A549 (cell line): Measurements from ENCODE around the gene MAML1. TPM values are rescaled to one million over a fixed set of nuclear protein-coding genes. Genes with fewer than 3 reads are reported as not detected.

Source experiments
- ATAC-seq, 2 experiments: fragments of 200-7000 bp in 1 of 2; fragments of >200 bp in 1 of 2; cut with Nextera tagmentation in 1 of 2; cut with Tn5 transposase in 1 of 2; 3 replicates each; pipeline versions ENCODE4 v1.8.0 to v1.9.1; 2018 to 2020; ENCODE audit warnings: mild to moderate bottlenecking in 1 of 2, moderate library complexity in 1 of 2
- CTCF ChIA-PET: fragments of 300-600 bp; sonication (Branson Sonifier 250); formaldehyde crosslinking; extraction: SDS; loops from one replicate; lab custom pipeline; 2021; ENCODE audit warnings: antibody characterized with exemption, inconsistent platforms; lab: Yijun Ruan, JAX
- POLR2A ChIA-PET: fragments of 350-600 bp; formaldehyde crosslinking; extraction: SDS; loops from one replicate; lab custom pipeline; 2021; ENCODE audit warnings: antibody characterized with exemption, inconsistent platforms; lab: Yijun Ruan, JAX
- DNase-seq, 2 experiments: peaks; one replicate each; pipeline versions ENCODE4 v3.0.0 to v3.0.0-alpha.2; 2011 to 2016; ENCODE audit warnings: low read depth in 1 of 2, low spot score in 1 of 2
- FAIRE-seq: peaks from 2 replicates; lab custom pipeline; 2011; peaks lifted over from hg19 to GRCh38; lab: Jason Lieb, UNC
- H3K27ac ChIP-seq, 2 experiments: fragments of >200 bp; sonication (Bioruptor Twin); formaldehyde crosslinking; 3 replicates each; pipeline ENCODE4 v1.5.1; 2016 to 2017
- H3K4me1 ChIP-seq: fragments of >200 bp; sonication (Bioruptor Twin); formaldehyde crosslinking; 3 replicates; pipeline ENCODE4 v1.6.1; 2016
- H3K4me2 ChIP-seq: fragments of >200 bp; sonication (Bioruptor Twin); formaldehyde crosslinking; 3 replicates; pipeline ENCODE4 v1.6.1; 2016
- H3K4me3 ChIP-seq: fragments of >200 bp; sonication (Bioruptor Twin); formaldehyde crosslinking; 3 replicates; pipeline ENCODE4 v1.5.1; 2016
- H3K9me3 ChIP-seq: fragments of >200 bp; sonication (Bioruptor Twin); formaldehyde crosslinking; 3 replicates; pipeline ENCODE4 v1.6.1; 2016
- CBX2 ChIP-seq: fragments of 200-600 bp; sonication (generic); IDR thresholded peaks from 2 replicates; pipeline ENCODE4 v1.6.1; 2016; ENCODE audit warnings: low read depth, mild to moderate bottlenecking, borderline replicate concordance
- CBX8 ChIP-seq: fragments of 200-600 bp; sonication (generic); IDR thresholded peaks from 2 replicates; pipeline ENCODE4 v1.6.1; 2016
- CEBPB ChIP-seq, 2 experiments: fragments of >200 bp in 1 of 2; sonication (Bioruptor Twin) in 1 of 2; formaldehyde crosslinking in 1 of 2; IDR thresholded peaks; 2 replicates each; pipeline ENCODE4 v1.6.1; 2012 to 2016
- CHD2 ChIP-seq: fragments of 150-350 bp; IDR thresholded peaks from 2 replicates; pipeline ENCODE4 v1.6.1; 2014; ENCODE audit warnings: low read length; ENCODE audit not compliant: partially characterized antibody
- EHF ChIP-seq: fragments of 250-450 bp; sonication (Bioruptor Pico); IDR thresholded peaks from 2 replicates; pipeline ENCODE4 v1.5.0; 2020; ENCODE audit warnings: mild to moderate bottlenecking
- EHMT2 ChIP-seq: fragments of 200-600 bp; sonication (generic); IDR thresholded peaks from 2 replicates; pipeline ENCODE4 v1.6.1; 2016; ENCODE audit warnings: antibody characterized with exemption, low read depth, mild to moderate bottlenecking, moderate library complexity
- FOSB ChIP-seq: fragments of 250-450 bp; sonication (Bioruptor Pico); IDR thresholded peaks from 2 replicates; pipeline ENCODE4 v1.5.0; 2020; ENCODE audit warnings: mild to moderate bottlenecking, moderate library complexity
- FOSL2 ChIP-seq, 2 experiments: fragments of 450-650 bp in 1 of 2; fragments of >200 bp in 1 of 2; sonication (Bioruptor Twin) in 1 of 2; formaldehyde crosslinking; IDR thresholded peaks; 2 replicates each; pipeline versions ENCODE4 v1.5.0 to v1.6.1; 2016 to 2020; ENCODE audit warnings: mild to moderate bottlenecking in 1 of 2, moderate library complexity in 1 of 2
- GATA3 ChIP-seq: IDR thresholded peaks from 2 replicates; pipeline ENCODE4 v1.6.1; 2012; ENCODE audit warnings: borderline replicate concordance
- HDAC2 ChIP-seq: fragments of 200-600 bp; sonication (generic); IDR thresholded peaks from 2 replicates; pipeline ENCODE4 v1.6.1; 2016
- HOXA7 ChIP-seq: fragments of 250-450 bp; sonication (Bioruptor Pico); IDR thresholded peaks from 2 replicates; pipeline ENCODE4 v1.5.0; 2020; ENCODE audit warnings: mild to moderate bottlenecking, moderate library complexity
- HOXB13 ChIP-seq: fragments of 250-450 bp; sonication (Bioruptor Pico); IDR thresholded peaks from 2 replicates; pipeline ENCODE4 v1.5.0; 2020; ENCODE audit warnings: low read depth, mild to moderate bottlenecking, moderate library complexity
- HOXB5 ChIP-seq: fragments of 250-450 bp; sonication (Bioruptor Pico); IDR thresholded peaks from 2 replicates; pipeline ENCODE4 v1.5.0; 2020; ENCODE audit warnings: mild to moderate bottlenecking, moderate library complexity
- JUN ChIP-seq, 2 experiments: fragments of >200 bp; sonication (Bioruptor Twin); formaldehyde crosslinking; IDR thresholded peaks; 2 replicates in 1 of 2; 3 replicates in 1 of 2; pipeline ENCODE4 v1.6.1; 2016 to 2017
- KDM5A ChIP-seq: fragments of 200-600 bp; sonication (generic); IDR thresholded peaks from 2 replicates; pipeline ENCODE4 v1.6.1; 2016; ENCODE audit warnings: antibody characterized with exemption, mild to moderate bottlenecking
- MAFK ChIP-seq: fragments of 450-650 bp; IDR thresholded peaks from 2 replicates; pipeline ENCODE4 v1.6.1; 2014; ENCODE audit not compliant: partially characterized antibody
- MYC ChIP-seq: IDR thresholded peaks from 2 replicates; pipeline ENCODE4 v1.6.1; 2012; ENCODE audit warnings: mild to moderate bottlenecking, inconsistent platforms, low read length, improper control_type of control experiment, borderline replicate concordance
- PBX3 ChIP-seq: IDR thresholded peaks from 2 replicates; pipeline ENCODE4 v1.6.1; 2012
- PHF8 ChIP-seq: fragments of 200-600 bp; sonication (generic); IDR thresholded peaks from 2 replicates; pipeline ENCODE4 v1.6.1; 2016; ENCODE audit warnings: low read depth, mild to moderate bottlenecking, antibody characterized with exemption, moderate library complexity, borderline replicate concordance
- POLR2AphosphoS2 ChIP-seq: conservative IDR thresholded peaks from 2 replicates; pipeline ENCODE4 v1.6.1; 2012; ENCODE audit warnings: low read length, improper control_type of control experiment, inconsistent platforms
- RFX5 ChIP-seq: fragments of 450-650 bp; IDR thresholded peaks from 2 replicates; pipeline ENCODE4 v1.7.1; 2014; ENCODE audit warnings: antibody characterized with exemption, mild to moderate bottlenecking, moderate library complexity
- SREBF2 ChIP-seq: fragments of 450-650 bp; IDR thresholded peaks from 2 replicates; pipeline ENCODE4 v1.6.1; 2014; ENCODE audit warnings: mild to moderate bottlenecking, moderate library complexity
- ZC3H11A ChIP-seq: fragments of 450-650 bp; IDR thresholded peaks from 2 replicates; pipeline ENCODE4 v1.6.1; 2014; ENCODE audit warnings: antibody characterized with exemption, mild to moderate bottlenecking
- WGBS: methylation state at CpG from one replicate; pipeline ENCODE4 v1.1.6; 2017; ENCODE audit errors: missing lambda C conversion rate; 5-methylcytosine and 5-hydroxymethylcytosine counted together
- polyA plus RNA-seq, 4 experiments: library from polyadenylated mRNA; depleted of rRNA in 3 of 4; stranded (reverse); fragments of >200 nt; fragmentation: RNase III in 1 of 4; extraction: RNeasy Plus Mini Kit Qiagen cat#74134 plus additional on column Dnase treatment in 1 of 4; gene quantifications; 2 replicates in 3 of 4; 3 replicates in 1 of 4; pipeline ENCODE4 v1.2.3, GENCODE V29; 2011 to 2017
- TF ChIP-seq, protein P1 (sequence below): fragments of >200 bp; sonication (Bioruptor Twin); formaldehyde crosslinking; IDR thresholded peaks from 3 replicates; pipeline ENCODE4 v1.6.1; 2016
- TF ChIP-seq, protein P2 (sequence below): IDR thresholded peaks from 2 replicates; pipeline ENCODE4 v1.6.1; 2012; ENCODE audit warnings: low read depth, borderline replicate concordance
- TF ChIP-seq, protein P3 (sequence below): fragments of 450-650 bp; IDR thresholded peaks from 2 replicates; pipeline ENCODE4 v1.6.1; 2014; ENCODE audit warnings: antibody characterized with exemption
- TF ChIP-seq, protein P4 (sequence below): fragments of 150-350 bp; IDR thresholded peaks from 2 replicates; pipeline ENCODE4 v1.6.1; 2014; ENCODE audit warnings: low read depth, mild to moderate bottlenecking, low read length

The MAML1 gene
- polyA plus RNA-seq, 2 of the 4 experiments (the other 2 are of a cell fraction), result 6.9 to 12.0 TPM

DNA sequence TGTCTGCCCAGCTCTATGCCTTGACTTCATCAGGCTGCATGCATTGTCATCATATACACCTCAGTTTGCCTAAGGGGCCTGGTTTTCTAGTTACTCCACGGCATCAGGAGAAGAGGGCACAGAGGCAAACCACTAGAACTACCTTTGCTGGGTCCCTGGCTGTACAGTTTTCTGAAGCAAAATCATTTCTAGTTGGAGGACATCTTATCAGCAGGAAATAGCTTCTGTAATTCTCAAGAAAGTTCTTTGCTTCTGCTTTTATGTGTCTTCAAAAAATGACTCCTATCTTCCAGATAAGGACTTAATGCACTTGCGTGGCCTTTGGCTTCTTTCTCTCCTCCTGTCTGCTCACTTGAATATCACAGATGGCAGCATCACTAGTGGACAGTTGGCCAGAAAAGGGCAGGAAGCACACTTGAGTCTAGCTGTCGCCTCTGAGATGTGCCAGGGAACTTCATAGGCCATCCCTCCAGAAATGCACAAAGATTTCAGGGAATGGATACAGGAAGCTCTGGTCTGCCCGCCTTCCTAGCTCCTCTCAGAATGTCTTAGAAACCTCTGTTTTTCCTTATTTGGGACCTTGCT, 38.8 kb downstream of the MAML1 start:
- POLR2A ChIA-PET, result interaction anchor here (1.0 kb wide), 1 partner anchor 148 kb away, joined by 3 read pairs; the partner anchor contains the start of gene HNRNPH1

DNA sequence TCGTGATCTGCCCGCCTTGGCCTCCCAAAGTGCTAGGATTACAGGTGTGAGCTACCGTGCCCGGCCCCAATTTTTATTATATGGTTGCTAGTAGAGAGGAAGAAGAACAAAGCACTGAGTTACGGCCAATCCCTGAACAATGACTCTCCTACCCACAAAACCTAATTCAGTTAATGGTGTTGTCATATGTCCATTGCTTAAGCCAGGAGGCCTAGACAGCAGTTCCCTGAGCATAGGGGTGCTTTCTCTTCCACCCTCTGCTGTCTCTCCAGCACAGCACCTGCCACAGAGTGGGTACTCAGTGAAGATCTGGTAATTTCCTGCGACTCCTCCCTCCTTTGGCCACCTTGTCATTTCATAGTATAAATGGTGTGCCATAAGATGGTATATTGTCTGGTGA, 39.7 kb downstream of the MAML1 start:
- 87% methylated on average over 6 of the region's 6 CpGs for WGBS
- H3K4me3 ChIP-seq, result no peak overlapping the region
- DNase-seq, result no peak
- H3K4me2 ChIP-seq, result no peak overlapping the region
- H3K9me3 ChIP-seq, result no peaks in the 10 kb centered on the region
- no peak for FAIRE-seq
- no peak for ATAC-seq
- POLR2A ChIA-PET, result no interaction called here
- TF ChIP-seq POLR2AphosphoS2, result no peak
- no peak for TF ChIP-seq EHF (CRISPR knock-in tag)
- TF ChIP-seq JUN (IDR thresholded peaks at IDR 0.05), result no peak
- no peak for TF ChIP-seq RFX5
- TF ChIP-seq MYC, result no peak
- no peak for TF ChIP-seq CEBPB (IDR thresholded peaks at IDR 0.05)
- no peak for TF ChIP-seq HOXA7 (CRISPR knock-in tag)
- TF ChIP-seq PBX3, result no peak
- TF ChIP-seq, protein P1, sequence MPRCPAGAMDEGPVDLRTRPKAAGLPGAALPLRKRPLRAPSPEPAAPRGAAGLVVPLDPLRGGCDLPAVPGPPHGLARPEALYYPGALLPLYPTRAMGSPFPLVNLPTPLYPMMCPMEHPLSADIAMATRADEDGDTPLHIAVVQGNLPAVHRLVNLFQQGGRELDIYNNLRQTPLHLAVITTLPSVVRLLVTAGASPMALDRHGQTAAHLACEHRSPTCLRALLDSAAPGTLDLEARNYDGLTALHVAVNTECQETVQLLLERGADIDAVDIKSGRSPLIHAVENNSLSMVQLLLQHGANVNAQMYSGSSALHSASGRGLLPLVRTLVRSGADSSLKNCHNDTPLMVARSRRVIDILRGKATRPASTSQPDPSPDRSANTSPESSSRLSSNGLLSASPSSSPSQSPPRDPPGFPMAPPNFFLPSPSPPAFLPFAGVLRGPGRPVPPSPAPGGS, result no peak
- TF ChIP-seq, protein P2, sequence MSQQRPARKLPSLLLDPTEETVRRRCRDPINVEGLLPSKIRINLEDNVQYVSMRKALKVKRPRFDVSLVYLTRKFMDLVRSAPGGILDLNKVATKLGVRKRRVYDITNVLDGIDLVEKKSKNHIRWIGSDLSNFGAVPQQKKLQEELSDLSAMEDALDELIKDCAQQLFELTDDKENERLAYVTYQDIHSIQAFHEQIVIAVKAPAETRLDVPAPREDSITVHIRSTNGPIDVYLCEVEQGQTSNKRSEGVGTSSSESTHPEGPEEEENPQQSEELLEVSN, result no peak
- TF ChIP-seq, protein P3, sequence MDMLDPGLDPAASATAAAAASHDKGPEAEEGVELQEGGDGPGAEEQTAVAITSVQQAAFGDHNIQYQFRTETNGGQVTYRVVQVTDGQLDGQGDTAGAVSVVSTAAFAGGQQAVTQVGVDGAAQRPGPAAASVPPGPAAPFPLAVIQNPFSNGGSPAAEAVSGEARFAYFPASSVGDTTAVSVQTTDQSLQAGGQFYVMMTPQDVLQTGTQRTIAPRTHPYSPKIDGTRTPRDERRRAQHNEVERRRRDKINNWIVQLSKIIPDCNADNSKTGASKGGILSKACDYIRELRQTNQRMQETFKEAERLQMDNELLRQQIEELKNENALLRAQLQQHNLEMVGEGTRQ, result no peak
- TF ChIP-seq GATA3, result no peak
- TF ChIP-seq PHF8, result no peak
- no peak for TF ChIP-seq CBX2
- no peak for TF ChIP-seq CHD2
- TF ChIP-seq HOXB13, result no peak
- CTCF ChIA-PET, result interaction anchor here (1.3 to 2.3 kb wide), 3 partner anchors 9 to 24 kb away, joined by 6 to 9 read pairs (median 8); no protein-coding TSS in a partner anchor
- no peak overlapping the region for H3K27ac ChIP-seq
- H3K4me1 ChIP-seq, result no peaks in the 10 kb centered on the region

More for the DNA sequence above, 38.8 kb downstream of the MAML1 start:
- peaks cover 2% of the 10 kb centered on the region for H3K4me1 ChIP-seq
- TF ChIP-seq MAFK (no peak), SREBF2 (no peak), CBX8 (no peak), CBX2 (no peak), EHMT2 (no peak), FOSL2 (IDR thresholded peaks at IDR 0.05) (no peak), FOSL2 (CRISPR knock-in tag; IDR thresholded peaks at IDR 0.05) (no peak), KDM5A (no peak), HDAC2 (no peak), FOSB (CRISPR knock-in tag) (no peak), MYC (no peak), ZC3H11A (no peak), POLR2AphosphoS2 (no peak), GATA3 (no peak), HOXB5 (no peak)
- TF ChIP-seq, protein P4, sequence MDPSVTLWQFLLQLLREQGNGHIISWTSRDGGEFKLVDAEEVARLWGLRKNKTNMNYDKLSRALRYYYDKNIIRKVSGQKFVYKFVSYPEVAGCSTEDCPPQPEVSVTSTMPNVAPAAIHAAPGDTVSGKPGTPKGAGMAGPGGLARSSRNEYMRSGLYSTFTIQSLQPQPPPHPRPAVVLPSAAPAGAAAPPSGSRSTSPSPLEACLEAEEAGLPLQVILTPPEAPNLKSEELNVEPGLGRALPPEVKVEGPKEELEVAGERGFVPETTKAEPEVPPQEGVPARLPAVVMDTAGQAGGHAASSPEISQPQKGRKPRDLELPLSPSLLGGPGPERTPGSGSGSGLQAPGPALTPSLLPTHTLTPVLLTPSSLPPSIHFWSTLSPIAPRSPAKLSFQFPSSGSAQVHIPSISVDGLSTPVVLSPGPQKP, result no peak
- TF ChIP-seq, protein P2, result no peak
- ATAC-seq (no peak), DNase-seq (no peak), FAIRE-seq (no peak)
- WGBS, result 96% methylated on average over 4 of the region's 4 CpGs
- CTCF ChIA-PET, result interaction anchor here (1.0 to 2.3 kb wide), 5 partner anchors 8 to 94 kb away, joined by 3 to 9 read pairs (median 6); no protein-coding TSS in a partner anchor
- no peak overlapping the region for H3K27ac ChIP-seq
- H3K4me2 ChIP-seq, result no peak overlapping the region
- H3K4me3 ChIP-seq, result no peak overlapping the region
- no peaks in the 10 kb centered on the region for H3K9me3 ChIP-seq
